ENCODE data around the gene TNRC6C.
"Not testable (repeated sequence)": the region's sequence is repeated elsewhere in the genome, so short reads cannot be mapped to it uniquely, and the experiment has no call there.

Gene TNRC6C

GRCh38 chr17:78046923-78047322 lies 88.4 kb downstream of the TNRC6C start:
- no peak overlapping the region for H3K4me3 ChIP-seq (ENCODE audit: low read length)
- TF ChIP-seq ZNF274 (IDR thresholded peaks at IDR 0.05; ENCODE audit: low read depth, low read length), result no peak

- no peak overlapping the region for H3K4me3 ChIP-seq (ENCODE audit: low read length)
Observed at GRCh38 chr17:78048346-78049292, 90.1 kb downstream of the TNRC6C start.

GRCh38 chr17:78049609-78050008 lies 91.1 kb downstream of the TNRC6C start:
- no peak overlapping the region for H3K4me3 ChIP-seq (ENCODE audit: low read length)
- TF ChIP-seq ZNF274 (IDR thresholded peaks at IDR 0.05; ENCODE audit: low read depth, low read length), result no peak

More at GRCh38 chr17:78048346-78049292, 90.1 kb downstream of the TNRC6C start:
- TF ChIP-seq ZNF274 (IDR thresholded peaks at IDR 0.05; ENCODE audit: low read depth, low read length), result no peak

- H3K4me3 ChIP-seq (ENCODE audit: low read length), result no peak overlapping the region
- no peak for TF ChIP-seq ZNF274 (IDR thresholded peaks at IDR 0.05; ENCODE audit: low read depth, low read length)
Observed at GRCh38 chr17:78051186-78051972, 92.9 kb downstream of the TNRC6C start.

- no peak overlapping the region for H3K4me3 ChIP-seq (ENCODE audit: low read length)
- no peak for TF ChIP-seq ZNF274 (IDR thresholded peaks at IDR 0.05; ENCODE audit: low read depth, low read length)
Observed at GRCh38 chr17:78053777-78054468, 95.4 kb downstream of the TNRC6C start.

- H3K4me3 ChIP-seq (ENCODE audit: low read length), result no peak overlapping the region
Observed at GRCh38 chr17:78057113-78057740, 98.7 kb downstream of the TNRC6C start.

GRCh38 chr17:78058001-78058400 lies 99.5 kb downstream of the TNRC6C start:
- no peak overlapping the region for H3K4me3 ChIP-seq (ENCODE audit: low read length)
- no peak for TF ChIP-seq ZNF274 (IDR thresholded peaks at IDR 0.05; ENCODE audit: low read depth, low read length)

More at GRCh38 chr17:78057113-78057740, 98.7 kb downstream of the TNRC6C start:
- no peak for TF ChIP-seq ZNF274 (IDR thresholded peaks at IDR 0.05; ENCODE audit: low read depth, low read length)

GRCh38 chr17:78058581-78058980 lies 100.1 kb downstream of the TNRC6C start:
- TF ChIP-seq ZNF274 (IDR thresholded peaks at IDR 0.05; ENCODE audit: low read depth, low read length), result no peak
- H3K4me3 ChIP-seq (ENCODE audit: low read length), result no peak overlapping the region

GRCh38 chr17:78062596-78062995 lies 104.1 kb downstream of the TNRC6C start:
- TF ChIP-seq ZNF274 (IDR thresholded peaks at IDR 0.05; ENCODE audit: low read depth, low read length), result no peak
- H3K4me3 ChIP-seq (ENCODE audit: low read length), result no peak overlapping the region

- no peak for TF ChIP-seq ZNF274 (IDR thresholded peaks at IDR 0.05; ENCODE audit: low read depth, low read length)
- H3K4me3 ChIP-seq (ENCODE audit: low read length), result no peak overlapping the region
Observed at GRCh38 chr17:78063489-78063888, 105.0 kb downstream of the TNRC6C start.

- H3K4me3 ChIP-seq (ENCODE audit: low read length), result no peak overlapping the region
- no peak for TF ChIP-seq ZNF274 (IDR thresholded peaks at IDR 0.05; ENCODE audit: low read depth, low read length)
Observed at GRCh38 chr17:78064708-78065107, 106.2 kb downstream of the TNRC6C start.

GRCh38 chr17:78066976-78067375 lies 108.5 kb downstream of the TNRC6C start:
- not testable (repeated sequence) for H3K4me3 ChIP-seq (ENCODE audit: low read length)

GRCh38 chr17:78069695-78070094 lies 111.2 kb downstream of the TNRC6C start:
- no peak overlapping the region for H3K4me3 ChIP-seq (ENCODE audit: low read length)
- no peak for TF ChIP-seq ZNF274 (IDR thresholded peaks at IDR 0.05; ENCODE audit: low read depth, low read length)

GRCh38 chr17:78072961-78073360 lies 114.5 kb downstream of the TNRC6C start:
- no peak overlapping the region for H3K4me3 ChIP-seq (ENCODE audit: low read length)
- no peak for TF ChIP-seq ZNF274 (IDR thresholded peaks at IDR 0.05; ENCODE audit: low read depth, low read length)
